CD4-positive, alpha-beta T cell treated with Interferon gamma for 1 hour (primary cell): ENCODE results near the gene CGGBP1.
"Not testable (repeated sequence)": the region's sequence is repeated elsewhere in the genome, so short reads cannot be mapped to it uniquely, and the experiment has no call there.

Experiments used
- DNase-seq: peaks from one replicate; pipeline ENCODE4 v3.0.0-alpha.2; 2020

CGGBP1 gene

DNA sequence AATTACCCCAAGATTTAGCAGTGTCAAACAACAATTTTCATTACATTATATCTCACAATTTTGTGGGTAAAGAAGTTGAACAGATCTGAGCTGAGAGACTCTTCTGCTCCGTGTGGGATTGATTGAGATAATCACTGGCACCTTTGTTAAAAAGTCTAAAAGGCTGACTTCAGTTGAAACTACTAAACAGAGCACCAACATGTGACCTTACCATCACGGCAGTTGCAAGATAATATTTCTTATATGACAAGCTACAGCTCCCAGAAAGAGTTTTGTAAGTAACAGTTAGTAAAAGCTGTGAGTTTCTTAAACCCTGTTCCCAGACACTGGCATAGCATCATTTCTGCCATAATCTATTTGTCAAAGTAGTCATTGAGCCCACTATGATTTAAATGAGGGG lies 25.0 kb downstream of the CGGBP1 start:
- DNase-seq: no peak

DNA sequence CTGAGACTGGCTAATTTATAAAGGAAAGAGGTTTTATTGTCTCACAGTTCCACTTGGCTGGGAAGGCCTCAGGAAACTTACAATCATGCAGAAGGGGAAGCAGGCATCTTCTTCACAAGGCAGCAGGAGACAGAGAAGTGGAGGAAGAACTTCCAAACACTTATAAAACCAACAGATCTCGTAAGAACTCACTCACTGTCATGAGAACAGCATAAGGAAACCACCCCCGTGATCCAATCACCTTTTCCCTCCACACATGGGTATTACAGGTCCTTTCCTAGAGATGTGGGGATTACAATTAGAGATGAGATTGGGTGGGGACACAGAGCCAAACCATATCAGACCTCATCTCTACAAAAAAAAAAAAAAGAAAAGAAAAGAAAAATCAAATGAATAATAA lies 25.7 kb downstream of the CGGBP1 start:
- DNase-seq: no peak

DNA sequence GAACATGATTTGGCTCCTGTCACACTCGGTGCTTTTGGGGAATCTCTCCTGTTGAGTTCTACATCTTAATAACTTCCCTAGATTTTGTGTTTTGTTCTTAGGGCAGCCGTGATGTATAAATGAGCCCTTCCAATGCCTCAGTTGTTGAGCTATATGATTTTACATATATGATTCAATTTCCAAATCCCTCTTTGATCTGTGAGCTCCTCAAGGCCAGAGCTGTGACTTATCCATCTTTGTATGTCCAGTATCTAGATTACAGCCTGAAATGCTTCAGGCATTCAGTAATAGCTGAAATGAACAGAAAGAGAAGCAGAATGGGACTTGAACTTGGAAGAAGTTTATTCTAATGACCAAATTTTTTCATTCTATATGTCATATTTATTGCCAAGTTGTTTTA lies 26.6 kb downstream of the CGGBP1 start:
- no peak for DNase-seq

DNA sequence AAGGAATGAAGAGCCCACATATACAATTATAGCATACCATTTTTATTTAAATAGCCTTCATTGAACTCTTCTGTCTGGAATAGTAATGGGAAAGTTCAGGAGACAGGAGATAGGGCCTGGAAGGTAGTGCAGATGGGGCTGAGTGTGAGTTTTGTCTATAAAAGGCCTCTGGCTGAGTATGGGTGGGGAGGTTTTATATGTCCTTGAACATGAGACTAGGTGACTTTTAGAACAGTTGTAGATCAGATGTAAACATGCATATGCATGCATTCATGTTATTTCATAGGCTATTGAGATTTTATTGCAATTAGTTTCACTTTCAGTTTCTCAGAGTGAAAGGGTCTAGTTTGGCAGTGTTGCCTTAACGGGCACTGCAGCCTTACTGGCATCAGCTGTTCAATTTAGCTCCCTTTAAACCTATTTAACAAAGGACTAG lies 27.1 kb downstream of the CGGBP1 start:
- DNase-seq: peak; percentile 5

DNA sequence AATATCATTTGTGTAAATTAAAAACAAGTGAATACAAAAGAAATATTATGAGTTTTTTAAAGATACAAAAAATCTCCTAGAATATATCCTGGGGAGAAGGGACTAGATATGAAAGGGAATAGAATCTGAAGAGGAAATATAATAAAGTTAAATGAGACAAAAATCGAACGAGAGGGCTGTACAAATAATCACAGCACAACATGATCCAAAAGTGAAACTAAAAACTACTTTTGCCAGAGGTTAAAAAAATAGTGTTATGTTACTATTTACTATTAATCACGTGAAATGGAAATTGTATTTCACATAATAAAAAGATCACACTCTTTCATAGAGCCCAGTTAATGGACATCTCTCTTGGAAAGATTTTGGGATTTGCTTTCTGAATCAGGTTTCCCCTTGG lies 28.6 kb downstream of the CGGBP1 start:
- no peak for DNase-seq

DNA sequence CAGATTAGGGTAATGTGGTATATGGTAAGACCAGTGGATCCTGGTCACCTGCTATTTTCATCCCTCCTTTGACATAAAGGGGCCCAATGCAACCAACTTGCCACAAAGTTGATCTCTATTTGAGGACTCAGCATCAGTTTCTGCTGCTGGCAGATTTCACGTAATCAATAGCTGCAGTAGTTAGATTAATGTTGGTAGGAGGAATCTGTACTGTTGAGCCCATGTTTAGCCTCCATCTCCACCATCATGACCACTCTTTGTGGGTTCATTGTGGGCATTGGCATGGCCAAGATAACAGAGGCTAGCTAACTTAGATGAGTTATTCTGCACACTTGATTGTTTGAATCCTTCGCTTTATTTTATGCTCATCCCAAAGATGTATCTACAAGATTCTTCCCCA lies 29.9 kb downstream of the CGGBP1 start:
- no peak for DNase-seq

DNA sequence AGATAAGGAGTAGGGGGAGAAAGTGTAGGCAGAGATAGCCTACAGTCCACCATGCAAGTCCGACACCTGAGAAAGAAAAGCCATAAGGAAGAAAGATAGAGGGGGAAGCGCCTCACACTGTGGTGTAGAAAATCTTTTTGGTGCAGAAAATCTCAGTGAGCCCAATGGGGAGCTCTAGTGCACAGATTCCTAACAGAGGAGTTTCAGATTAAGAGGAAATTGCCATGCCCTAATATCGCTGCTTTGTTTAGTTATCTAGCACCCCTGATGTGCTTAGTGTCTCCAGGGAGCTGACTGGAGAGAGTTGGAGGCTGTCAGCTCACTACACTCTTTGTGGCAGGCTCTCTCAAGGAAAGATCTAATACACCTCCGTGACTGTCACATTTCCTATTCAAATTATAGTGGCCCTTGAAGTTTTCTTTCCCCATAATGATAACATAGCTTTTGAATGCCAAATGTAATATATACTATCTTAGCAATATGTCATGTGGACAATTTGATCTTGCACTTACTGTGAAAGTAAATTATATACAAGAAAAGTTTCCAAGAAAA lies 33.7 kb downstream of the CGGBP1 start:
- DNase-seq: no peak

DNA sequence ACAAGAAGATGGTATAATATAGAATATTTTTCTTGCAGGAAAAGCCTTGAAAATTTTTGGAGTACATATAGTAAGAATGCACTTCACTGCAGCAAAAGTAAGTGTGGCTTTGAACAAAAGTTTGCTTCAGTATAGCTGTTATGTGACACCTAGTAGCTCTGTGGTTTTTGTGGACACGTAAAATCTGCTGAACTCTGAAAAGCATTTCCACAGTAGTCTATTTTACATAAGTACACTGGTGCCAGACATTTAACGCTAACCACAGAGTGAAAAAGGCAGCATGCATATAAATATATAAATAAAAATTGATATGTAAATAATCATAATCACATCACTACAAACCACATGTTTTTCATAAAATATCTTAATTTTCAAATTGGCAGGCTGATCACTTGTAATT lies 39.8 kb downstream of the CGGBP1 start:
- no peak for DNase-seq

DNA sequence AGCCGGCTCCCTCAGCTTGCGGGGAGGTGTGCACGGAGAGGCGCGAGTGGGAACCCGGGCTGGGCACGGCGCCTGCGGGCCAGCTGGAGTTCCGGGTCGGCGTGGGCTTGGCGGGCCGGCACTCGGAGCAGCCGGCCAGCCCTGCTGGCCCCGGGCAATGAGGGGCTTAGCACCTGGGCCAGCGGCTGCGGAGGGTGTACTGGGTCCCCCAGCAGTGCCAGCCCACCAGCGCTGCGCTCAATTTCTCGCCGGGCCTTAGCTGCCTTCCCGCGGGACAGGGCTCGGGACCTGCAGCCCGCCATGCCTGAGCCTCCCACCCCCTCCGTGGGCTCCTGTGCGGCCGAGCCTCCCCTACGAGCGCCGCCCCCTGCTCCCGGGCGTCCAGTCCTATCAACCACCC lies 43.1 kb downstream of the CGGBP1 start:
- not testable (repeated sequence) for DNase-seq

DNA sequence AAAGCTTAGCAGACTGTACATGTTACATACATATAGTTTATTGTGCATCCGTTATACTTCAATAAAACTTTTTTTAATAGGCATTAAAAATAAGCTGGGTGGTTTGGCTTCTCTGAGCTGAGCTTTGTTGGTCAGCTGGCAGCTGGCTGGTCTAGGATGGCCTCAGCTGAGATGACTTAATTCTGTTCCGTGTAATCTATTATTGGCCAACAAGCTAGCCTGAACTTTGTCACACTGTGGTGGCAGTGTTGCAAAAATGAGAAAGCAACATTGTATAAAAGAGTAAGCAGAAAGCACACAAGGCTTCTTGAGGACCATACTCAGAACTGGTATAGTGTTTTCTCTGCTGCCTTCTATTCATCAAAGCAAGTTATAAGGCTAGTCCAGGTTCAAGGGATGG lies 45.2 kb downstream of the CGGBP1 start:
- DNase-seq: no peak

DNA sequence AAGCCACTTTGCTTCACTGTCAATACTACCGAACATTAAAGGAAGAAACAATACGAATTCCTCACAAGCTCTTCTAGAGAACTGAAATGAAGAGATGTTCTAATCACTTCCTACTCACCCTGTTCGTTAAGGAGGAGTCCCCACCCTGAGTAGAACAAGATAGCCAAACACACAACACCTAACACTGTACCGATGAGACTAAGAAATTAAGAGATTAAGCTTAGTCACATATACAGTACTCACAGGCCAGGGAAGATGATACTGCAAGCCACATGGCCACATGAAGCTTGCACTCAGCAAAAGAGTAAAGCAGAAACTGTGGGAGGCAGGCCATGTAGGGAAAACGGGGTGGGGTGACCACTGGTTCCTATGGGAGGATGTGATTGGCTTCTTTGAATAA lies 48.0 kb downstream of the CGGBP1 start:
- DNase-seq: no peak

DNA sequence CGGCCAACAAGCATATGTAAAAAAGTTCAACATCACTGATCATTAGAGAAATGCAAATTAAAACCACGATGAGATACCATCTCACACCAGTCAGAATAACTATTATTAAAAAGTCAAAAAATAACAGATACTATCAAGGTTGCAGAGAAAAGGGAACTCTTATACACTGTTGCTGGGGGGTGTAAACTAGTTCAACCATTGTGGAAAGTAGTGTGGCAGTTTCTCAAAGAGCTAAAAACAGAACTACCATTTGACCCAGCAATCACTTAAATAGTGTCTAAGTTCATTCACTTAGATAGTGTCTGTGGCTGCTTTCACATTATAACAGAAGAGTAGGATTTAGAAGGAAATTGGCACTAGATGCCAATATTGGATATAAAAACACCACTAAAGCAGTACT lies 49.7 kb downstream of the CGGBP1 start:
- no peak for DNase-seq

DNA sequence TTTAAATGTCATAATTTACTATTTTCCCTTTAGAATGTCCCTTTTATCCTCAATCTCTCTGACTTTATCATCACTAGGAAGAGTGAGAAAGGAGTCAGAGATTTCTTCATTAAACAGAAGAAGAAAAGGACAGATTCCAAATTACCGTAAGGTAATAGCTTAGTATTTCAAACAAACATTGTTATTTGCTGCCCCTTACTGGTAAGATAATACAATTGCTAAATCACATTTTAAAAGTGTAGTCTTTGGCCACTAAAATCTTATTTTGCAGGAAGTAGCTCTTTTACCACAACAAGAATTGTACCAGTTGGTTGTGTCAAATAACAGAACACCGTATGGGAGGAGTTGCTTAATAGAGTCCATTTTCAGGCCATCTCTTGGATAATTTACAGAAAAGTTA lies 53.7 kb downstream of the CGGBP1 start:
- no peak for DNase-seq

DNA sequence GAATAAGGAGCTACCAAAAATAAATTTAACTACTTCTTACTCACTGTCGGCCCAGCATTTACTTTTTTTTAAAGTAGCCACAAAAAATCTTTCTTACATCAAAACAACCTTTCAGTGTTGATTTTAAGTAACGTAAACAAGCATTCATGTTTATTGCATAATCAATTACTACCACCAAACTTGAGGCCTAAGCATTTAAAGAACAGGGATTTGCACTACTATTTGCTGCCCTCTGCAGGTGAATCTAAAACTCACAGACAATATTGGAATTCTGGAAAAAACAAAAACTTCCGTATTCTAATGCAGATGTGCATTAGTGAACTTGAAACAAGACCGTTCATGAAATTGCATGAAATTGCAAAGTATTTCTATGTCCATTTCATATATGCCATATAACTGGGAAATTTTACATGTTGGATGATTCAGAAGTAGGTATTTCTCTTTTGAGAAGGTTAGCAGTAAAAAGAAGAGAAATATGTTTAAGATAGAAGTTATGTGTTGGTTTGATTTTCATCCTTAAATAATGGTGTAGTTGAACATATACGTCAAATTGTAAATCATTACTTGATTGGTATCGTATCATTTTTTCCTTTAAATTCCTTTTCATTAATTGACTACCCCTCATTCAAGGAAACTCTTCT lies 55.6 kb downstream of the CGGBP1 start:
- no peak for DNase-seq

DNA sequence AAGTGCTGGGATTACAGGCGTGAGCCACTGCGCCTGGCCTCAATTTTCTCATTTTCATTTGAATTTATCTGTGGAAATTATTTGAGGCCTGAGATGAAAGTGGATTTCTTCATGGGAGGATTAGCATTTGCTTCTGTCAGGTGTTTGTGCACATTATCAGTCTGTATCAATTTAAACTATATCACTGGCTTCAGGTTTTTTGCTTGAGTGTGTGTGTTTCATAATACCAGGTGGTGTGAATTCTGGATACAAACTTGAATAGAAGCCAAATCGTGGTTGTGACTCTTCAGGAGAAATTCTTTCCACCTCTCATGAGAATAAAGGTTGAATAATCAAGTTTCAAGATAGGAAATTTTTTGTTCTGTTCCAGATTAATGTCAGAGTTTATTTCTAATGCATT lies 56.4 kb downstream of the CGGBP1 start:
- DNase-seq: no peak
